HCT116 (cell line): ENCODE data around the gene CHRNB2. TPM values are rescaled to one million over a fixed set of nuclear protein-coding genes. Genes with fewer than 3 reads are reported as not detected.

Experiments used
- ATAC-seq: fragments of 200-7000 bp; cut with Tn5 transposase; 2 replicates; pipeline ENCODE4 v1.9.1; 2020; ENCODE audit warnings: mild to moderate bottlenecking, moderate library complexity
- BruUV-seq: library from RNA; stranded (reverse); fragments of 400-500 nt; replicated peaks from 2 replicates; lab custom pipeline; 2021; lab: Mats Ljungman, UMichigan
- CTCF ChIA-PET: fragments of 300-600 bp; sonication (Branson Sonifier 250); formaldehyde crosslinking; loops from one replicate; lab custom pipeline; 2021; ENCODE audit warnings: antibody characterized with exemption; lab: Charles Lee
- POLR2A ChIA-PET: fragments of 300-600, 350-600 bp; sonication (Branson Sonifier 250); formaldehyde crosslinking; loops from one replicate; lab custom pipeline; 2021; ENCODE audit warnings: antibody characterized with exemption; lab: Charles Lee
- RAD21 ChIA-PET, 2 experiments: fragments of 300-600 bp; sonication (Branson Sonifier 250); formaldehyde crosslinking; loops; one replicate each; lab custom pipeline; 2023; ENCODE audit warnings: low total read pairs in 2 of 2; ENCODE audit not compliant: uncharacterized antibody in 2 of 2, unreplicated experiment in 2 of 2, low non-redundant PET in 1 of 2; lab: Charles Lee
- DNase-seq: peaks from one replicate; pipeline ENCODE4 v3.0.0-alpha.2; 2010; ENCODE audit warnings: low read depth, low spot score
- H2AFZ ChIP-seq: fragments of 200-600 bp; shearing (Covaris generic), sonication (generic); 2 replicates; pipeline ENCODE4 v1.6.1; 2017; ENCODE audit warnings: low read depth, mixed run types, mixed read lengths, antibody characterized with exemption, low read length; ENCODE audit not compliant: poor library complexity, severe bottlenecking
- H3K27ac ChIP-seq: 2 replicates; pipeline ENCODE4 v1.5.1; 2012; ENCODE audit warnings: low read depth, low read length
- H3K27me3 ChIP-seq: fragments of 200-600 bp; sonication (generic); 2 replicates; pipeline ENCODE4 v1.6.1; 2016; ENCODE audit warnings: mixed run types, low read length, mixed read lengths; ENCODE audit not compliant: insufficient read depth
- H3K36me3 ChIP-seq, 2 experiments: fragments of 200-500 bp in 1 of 2; fragments of 200-600 bp in 1 of 2; sonication (Bioruptor generic) in 1 of 2; sonication (generic) in 1 of 2; 2 replicates each; pipeline versions ENCODE4 v1.5.1 to v1.6.1; 2014 to 2016; ENCODE audit warnings: low read length in 2 of 2, inconsistent platforms in 1 of 2, mixed read lengths in 1 of 2, mixed run types in 1 of 2; ENCODE audit not compliant: insufficient read depth in 2 of 2, control insufficient read depth in 1 of 2
- H3K4me1 ChIP-seq, 2 experiments: fragments of 200-600 bp in 1 of 2; sonication (generic) in 1 of 2; 2 replicates each; pipeline versions ENCODE4 v1.5.1 to v1.6.1; 2012 to 2017; ENCODE audit warnings: low read length in 2 of 2, inconsistent platforms in 1 of 2, mild to moderate bottlenecking in 1 of 2, mixed read lengths in 1 of 2, mixed run types in 1 of 2, moderate library complexity in 1 of 2; ENCODE audit not compliant: insufficient read depth in 2 of 2, control insufficient read depth in 1 of 2
- H3K4me2 ChIP-seq: fragments of 200-600 bp; sonication (generic); 2 replicates; pipeline ENCODE4 v1.6.1; 2017; ENCODE audit warnings: mixed run types, low read length, mixed read lengths
- H3K4me3 ChIP-seq, 2 experiments: fragments of 200-600 bp in 1 of 2; sonication (generic) in 1 of 2; replicated peaks in 1 of 2; 2 replicates each; pipeline ENCODE4 v1.5.1; 2011 to 2016; ENCODE audit warnings: low read length in 2 of 2, control low read depth in 1 of 2, low read depth in 1 of 2, mild to moderate bottlenecking in 1 of 2, mixed read lengths in 1 of 2, mixed run types in 1 of 2
- H3K79me2 ChIP-seq: fragments of 200-600 bp; sonication (generic); 2 replicates; pipeline ENCODE4 v1.6.1; 2017; ENCODE audit warnings: mild to moderate bottlenecking, mixed run types, low read length, moderate library complexity, mixed read lengths; ENCODE audit not compliant: insufficient read depth
- H3K9ac ChIP-seq: fragments of 200-600 bp; sonication (generic); 2 replicates; pipeline ENCODE4 v1.6.1; 2016; ENCODE audit warnings: low read length, mixed read lengths
- H3K9me2 ChIP-seq: fragments of 200-600 bp; sonication (generic), shearing (Covaris generic); 2 replicates; pipeline ENCODE4 v1.6.1; 2017; ENCODE audit warnings: mixed run types, mild to moderate bottlenecking, moderate library complexity; ENCODE audit not compliant: insufficient read depth
- H3K9me3 ChIP-seq, 2 experiments: fragments of 200-500 bp in 1 of 2; fragments of 200-600 bp in 1 of 2; sonication (Bioruptor generic) in 1 of 2; sonication (generic) in 1 of 2; 2 replicates each; pipeline ENCODE4 v1.6.1; 2014 to 2017; ENCODE audit warnings: low read length in 2 of 2, mixed read lengths in 2 of 2, inconsistent platforms in 1 of 2, low read depth in 1 of 2, mild to moderate bottlenecking in 1 of 2, mixed run types in 1 of 2, moderate library complexity in 1 of 2; ENCODE audit not compliant: control insufficient read depth in 1 of 2, insufficient read depth in 1 of 2
- H4K20me1 ChIP-seq: fragments of 200-600 bp; sonication (generic), shearing (Covaris generic); 2 replicates; pipeline ENCODE4 v1.6.1; 2017; ENCODE audit warnings: mixed run types, mild to moderate bottlenecking, moderate library complexity; ENCODE audit not compliant: insufficient read depth
- EGR1 ChIP-seq: IDR thresholded peaks from 2 replicates; pipeline ENCODE4 v1.6.1; 2012; ENCODE audit warnings: low read depth
- ELF1 ChIP-seq: IDR thresholded peaks from 2 replicates; pipeline ENCODE4 v1.6.1; 2012; ENCODE audit warnings: low read depth, borderline replicate concordance
- EZH2 ChIP-seq: fragments of 200-600 bp; sonication (generic); IDR thresholded peaks from 2 replicates; pipeline ENCODE4 v1.6.1; 2017; ENCODE audit warnings: antibody characterized with exemption, mixed run types
- EZH2phosphoT487 ChIP-seq: fragments of 200-600 bp; IDR thresholded peaks from 2 replicates; pipeline ENCODE4 v1.6.1; 2018; ENCODE audit warnings: antibody characterized with exemption, borderline replicate concordance
- JUND ChIP-seq: IDR thresholded peaks from 2 replicates; pipeline ENCODE4 v1.6.1; 2012
- POLR2A ChIP-seq: IDR thresholded peaks from 2 replicates; pipeline ENCODE4 v1.7.0; 2011; ENCODE audit warnings: borderline replicate concordance; ENCODE audit not compliant: insufficient read depth, insufficient read length; ENCODE audit errors: extremely low read depth
- POLR2AphosphoS5 ChIP-seq: IDR thresholded peaks from 2 replicates; pipeline ENCODE4 v1.6.1; 2011; ENCODE audit warnings: mild to moderate bottlenecking, low read depth, low read length, moderate library complexity
- RAD21 ChIP-seq: IDR thresholded peaks from 2 replicates; pipeline ENCODE4 v1.6.1; 2012; ENCODE audit warnings: low read depth, mild to moderate bottlenecking
- SIN3A ChIP-seq: IDR thresholded peaks from 2 replicates; pipeline ENCODE4 v1.6.1; 2012; ENCODE audit warnings: low read depth
- SRF ChIP-seq: IDR thresholded peaks from 2 replicates; pipeline ENCODE4 v1.6.1; 2012; ENCODE audit warnings: low read depth
- YY1 ChIP-seq: IDR thresholded peaks from 2 replicates; pipeline ENCODE4 v1.6.1; 2011; ENCODE audit warnings: low read length, low read depth, moderate library complexity, mild to moderate bottlenecking; ENCODE audit not compliant: insufficient replicate concordance; ENCODE audit errors: extremely low read depth
- ZBTB33 ChIP-seq: IDR thresholded peaks from 2 replicates; pipeline ENCODE4 v1.6.1; 2011; ENCODE audit warnings: mild to moderate bottlenecking, low read length, moderate library complexity; ENCODE audit not compliant: insufficient replicate concordance; ENCODE audit errors: extremely low read depth
- intact Hi-C: fragments of 100-400 bp; cut with micrococcal nuclease; formaldehyde crosslinking; loops from 2 replicates; pipeline ENCODE4 v1.10.0; 2022
- total RNA-seq: library from RNA; stranded (reverse); gene quantifications from one replicate; pipeline ENCODE4 v1.2.1, GENCODE V29; 2021; ENCODE audit not compliant: unreplicated experiment
- TF ChIP-seq, protein P1 (sequence below), 3 experiments: fragments of 200-600 bp in 1 of 3; sonication (generic) in 1 of 3; IDR thresholded peaks in 2 of 3; conservative IDR thresholded peaks in 1 of 3; 2 replicates each; pipeline ENCODE4 v1.5.1; 2012 to 2017; ENCODE audit warnings: low read depth in 2 of 3, low read length in 2 of 3, antibody characterized with exemption in 1 of 3, borderline replicate concordance in 1 of 3, control low read depth in 1 of 3, mild to moderate bottlenecking in 1 of 3, mixed read lengths in 1 of 3, mixed run types in 1 of 3, moderate library complexity in 1 of 3; ENCODE audit not compliant: insufficient read depth in 1 of 3

CHRNB2 gene
- total RNA-seq, 1 experiment from 2014 or later = not detected

DNA sequence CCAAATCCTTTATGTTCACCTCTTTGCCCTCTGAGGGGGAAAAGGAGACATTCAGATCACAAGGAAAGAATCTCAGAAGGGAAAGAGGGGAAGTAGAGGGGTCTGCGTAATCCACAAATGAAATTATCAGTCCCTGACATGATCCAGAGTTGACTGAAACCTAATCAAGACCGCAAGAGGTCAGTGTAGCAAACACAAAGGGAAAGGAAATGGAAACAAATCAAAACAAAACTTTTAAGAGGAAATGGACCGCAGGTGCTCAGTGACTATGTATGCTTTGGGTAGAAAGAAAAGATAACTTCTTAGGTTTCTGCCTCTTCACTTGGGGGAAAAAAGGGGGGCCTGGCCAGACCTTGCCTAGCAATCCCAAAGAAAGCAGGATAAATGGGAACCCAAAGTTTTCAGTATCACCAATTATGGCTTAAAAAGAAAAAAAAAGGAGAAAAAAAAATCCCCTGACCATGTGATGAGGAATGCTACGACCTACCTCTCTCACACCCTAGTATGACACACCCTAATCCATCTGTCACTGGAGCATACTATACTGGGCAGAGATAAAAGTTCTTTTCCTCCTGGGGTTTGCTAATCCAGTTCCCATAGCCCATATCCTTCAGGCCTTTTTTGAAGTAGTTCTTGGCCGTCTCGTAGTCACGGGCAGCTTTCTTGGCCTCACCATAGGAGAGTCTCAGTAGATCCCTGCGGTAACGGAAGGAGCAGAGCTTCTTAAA is 16.9 kb downstream of the CHRNB2 start:
- H3K4me2 ChIP-seq = no peak overlapping the region
- no peak overlapping the region for H2AFZ ChIP-seq
- ChIA-PET POLR2A (no interaction called here), CTCF (no interaction called here), RAD21 (no interaction called here)
- no peak overlapping the region for H3K27ac ChIP-seq
- H3K36me3 ChIP-seq = peaks cover 78 to 89% of the 10 kb centered on the region in 2 experiments
- no peaks in the 10 kb centered on the region for H4K20me1 ChIP-seq
- H3K9me3 ChIP-seq = no peaks in the 10 kb centered on the region
- no peaks in the 10 kb centered on the region for H3K9me2 ChIP-seq
- ATAC-seq (no peak), DNase-seq (no peak)
- H3K9ac ChIP-seq = no peak overlapping the region
- H3K4me1 ChIP-seq = no peaks in the 10 kb centered on the region
- intact Hi-C loops = no loop called here
- no peaks in the 10 kb centered on the region for H3K27me3 ChIP-seq
- no peak overlapping the region for H3K4me3 ChIP-seq
- H3K79me2 ChIP-seq = no peaks in the 10 kb centered on the region
- TF ChIP-seq, protein P1, sequence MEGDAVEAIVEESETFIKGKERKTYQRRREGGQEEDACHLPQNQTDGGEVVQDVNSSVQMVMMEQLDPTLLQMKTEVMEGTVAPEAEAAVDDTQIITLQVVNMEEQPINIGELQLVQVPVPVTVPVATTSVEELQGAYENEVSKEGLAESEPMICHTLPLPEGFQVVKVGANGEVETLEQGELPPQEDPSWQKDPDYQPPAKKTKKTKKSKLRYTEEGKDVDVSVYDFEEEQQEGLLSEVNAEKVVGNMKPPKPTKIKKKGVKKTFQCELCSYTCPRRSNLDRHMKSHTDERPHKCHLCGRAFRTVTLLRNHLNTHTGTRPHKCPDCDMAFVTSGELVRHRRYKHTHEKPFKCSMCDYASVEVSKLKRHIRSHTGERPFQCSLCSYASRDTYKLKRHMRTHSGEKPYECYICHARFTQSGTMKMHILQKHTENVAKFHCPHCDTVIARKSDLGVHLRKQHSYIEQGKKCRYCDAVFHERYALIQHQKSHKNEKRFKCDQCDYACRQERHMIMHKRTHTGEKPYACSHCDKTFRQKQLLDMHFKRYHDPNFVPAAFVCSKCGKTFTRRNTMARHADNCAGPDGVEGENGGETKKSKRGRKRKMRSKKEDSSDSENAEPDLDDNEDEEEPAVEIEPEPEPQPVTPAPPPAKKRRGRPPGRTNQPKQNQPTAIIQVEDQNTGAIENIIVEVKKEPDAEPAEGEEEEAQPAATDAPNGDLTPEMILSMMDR (IDR thresholded peaks at IDR 0.05 in 2 of 3, conservative IDR thresholded peaks at IDR 0.05 in 1 of 3; ENCODE audit: borderline replicate concordance in 1 of 3, insufficient read depth in 1 of 3, low read depth in 2 of 3, low read length in 2 of 3) = no peak
- no peak for TF ChIP-seq EGR1
- TF ChIP-seq POLR2AphosphoS5 = no peak
- no peak for TF ChIP-seq RAD21
- no peak for TF ChIP-seq ELF1
- no peak for TF ChIP-seq YY1
- no TSS peak for BruUV-seq

DNA sequence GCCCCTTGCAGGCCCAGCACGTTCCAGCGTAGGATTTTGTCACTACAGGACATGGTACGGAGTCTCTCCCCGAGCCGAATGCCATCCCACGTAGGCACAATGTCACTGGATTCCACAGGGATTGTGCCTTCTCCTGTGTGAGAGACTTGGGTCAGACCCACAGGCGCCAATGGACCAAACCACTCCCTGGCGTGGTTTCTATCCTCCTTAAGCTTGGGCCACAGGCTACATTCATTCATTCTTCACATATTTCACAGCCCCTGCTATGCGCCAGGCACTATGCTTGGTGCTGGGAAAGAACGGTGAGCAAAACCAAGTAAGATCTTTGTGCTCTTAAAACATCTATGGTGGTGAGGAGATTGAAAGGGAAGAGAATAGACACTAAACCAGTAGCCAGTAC is 18.7 kb downstream of the CHRNB2 start:
- H3K4me2 ChIP-seq = no peak overlapping the region
- CTCF ChIA-PET = no interaction called here
- peaks cover 76 to 91% of the 10 kb centered on the region in 2 experiments for H3K36me3 ChIP-seq
- H3K4me1 ChIP-seq = no peaks in the 10 kb centered on the region
- POLR2A ChIA-PET = no interaction called here
- H3K9me3 ChIP-seq = no peaks in the 10 kb centered on the region
- no peaks in the 10 kb centered on the region for H3K27me3 ChIP-seq
- BruUV-seq = no TSS peak
- H4K20me1 ChIP-seq = no peaks in the 10 kb centered on the region
- no peaks in the 10 kb centered on the region for H3K9me2 ChIP-seq
- RAD21 ChIA-PET = no interaction called here
- ATAC-seq = no peak
- H3K9ac ChIP-seq = no peak overlapping the region
- H3K79me2 ChIP-seq = no peaks in the 10 kb centered on the region
- H2AFZ ChIP-seq = no peak overlapping the region
- no peak overlapping the region for H3K4me3 ChIP-seq
- intact Hi-C loops = no loop called here
- no peak overlapping the region for H3K27ac ChIP-seq
- no peak for DNase-seq
- TF ChIP-seq SIN3A (no peak), YY1 (no peak), SRF (no peak), JUND (no peak), EZH2phosphoT487 (no peak), POLR2A (no peak), ZBTB33 (no peak), EZH2 (no peak)
- TF ChIP-seq, protein P1 (IDR thresholded peaks at IDR 0.05 in 2 of 3, conservative IDR thresholded peaks at IDR 0.05 in 1 of 3; ENCODE audit: borderline replicate concordance in 1 of 3, insufficient read depth in 1 of 3, low read depth in 2 of 3, low read length in 2 of 3) = no peak
